Left ventricle myocardium inferior (tissue), 1 donor: Measurements from ENCODE around the gene HEXIM1. TPM values are rescaled to one million over a fixed set of nuclear protein-coding genes. Genes with fewer than 3 reads are reported as not detected.

Experiments
- DNase-seq: peaks from one replicate; pipeline ENCODE4 v3.0.0-alpha.2; 2020
- H3K27ac ChIP-seq: fragments of 200-600 bp; replicated peaks from 2 replicates; pipeline ENCODE4 v1.8.0; 2021
- H3K27me3 ChIP-seq: fragments of 200-600 bp; 2 replicates; pipeline ENCODE4 v1.8.0; 2021; ENCODE audit warnings: low read depth
- H3K36me3 ChIP-seq: fragments of 200-600 bp; 2 replicates; pipeline ENCODE4 v1.8.0; 2021
- H3K4me1 ChIP-seq: fragments of 200-600 bp; 2 replicates; pipeline ENCODE4 v1.8.0; 2021
- H3K4me3 ChIP-seq: fragments of 200-600 bp; 2 replicates; pipeline ENCODE4 v1.8.0; 2021; ENCODE audit warnings: mild to moderate bottlenecking, moderate library complexity
- H3K9me3 ChIP-seq: fragments of 200-600 bp; replicated peaks from 2 replicates; pipeline ENCODE4 v1.8.0; 2021
- intact Hi-C: fragments of 100-400 bp; cut with micrococcal nuclease; formaldehyde crosslinking; loops from one replicate; pipeline ENCODE4 v1.11.0; 2022
- total RNA-seq: library from RNA; stranded (reverse); fragmentation: NEBNext Ultra II Directional; extraction: Animal tissue kit (Norgen Biotek cat#: 25700); gene quantifications from one replicate; pipeline ENCODE4 v1.2.1, GENCODE V29; 2021
- TF ChIP-seq, protein P1 (sequence below): fragments of 200-600 bp; IDR thresholded peaks from 2 replicates; pipeline ENCODE4 v1.8.0; 2021; ENCODE audit warnings: antibody characterized with exemption, mild to moderate bottlenecking, borderline replicate concordance
- donor health status: DM: no; HTN: yes; CAD: no; lungs with severe emphysema.

The HEXIM1 gene
- total RNA-seq, 1 donor from 2014 or later: 28.8 TPM

DNA sequence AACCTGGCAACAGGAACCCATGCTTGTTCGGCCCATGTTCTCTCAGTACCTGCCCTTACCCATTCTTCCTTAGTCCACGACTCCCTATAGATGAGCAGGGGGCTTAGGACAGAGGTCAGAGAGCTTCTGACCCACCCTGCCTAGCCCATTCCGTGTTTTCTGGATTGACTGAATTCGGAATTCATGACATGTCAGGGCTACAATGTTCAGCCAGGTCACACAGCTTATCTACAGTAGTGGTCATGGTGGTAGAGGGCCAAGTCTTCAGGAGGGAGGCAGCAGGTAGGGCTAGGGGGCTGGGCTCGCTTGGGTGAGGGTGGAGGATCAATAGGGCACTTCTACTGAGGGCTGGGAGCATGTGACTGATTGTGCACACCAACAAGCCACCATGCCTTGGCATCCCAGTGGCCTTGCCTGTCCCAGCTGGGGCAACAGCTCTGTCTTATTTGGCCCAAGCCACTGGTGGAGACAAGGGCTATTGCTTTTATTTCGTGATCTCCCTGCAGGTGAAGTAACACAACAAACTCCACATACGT is 16.5 kb downstream of the HEXIM1 start:
- intact Hi-C loops: no loop called here
- Histone ChIP-seq H3K27ac (no peak overlapping the region), H3K4me3 (no peak overlapping the region), H3K9me3 (no peaks in the 10 kb centered on the region), H3K36me3 (no peaks in the 10 kb centered on the region), H3K4me1 (peaks cover 26% of the 10 kb centered on the region), H3K27me3 (no peaks in the 10 kb centered on the region)
- no peak for DNase-seq
- TF ChIP-seq, protein P1, sequence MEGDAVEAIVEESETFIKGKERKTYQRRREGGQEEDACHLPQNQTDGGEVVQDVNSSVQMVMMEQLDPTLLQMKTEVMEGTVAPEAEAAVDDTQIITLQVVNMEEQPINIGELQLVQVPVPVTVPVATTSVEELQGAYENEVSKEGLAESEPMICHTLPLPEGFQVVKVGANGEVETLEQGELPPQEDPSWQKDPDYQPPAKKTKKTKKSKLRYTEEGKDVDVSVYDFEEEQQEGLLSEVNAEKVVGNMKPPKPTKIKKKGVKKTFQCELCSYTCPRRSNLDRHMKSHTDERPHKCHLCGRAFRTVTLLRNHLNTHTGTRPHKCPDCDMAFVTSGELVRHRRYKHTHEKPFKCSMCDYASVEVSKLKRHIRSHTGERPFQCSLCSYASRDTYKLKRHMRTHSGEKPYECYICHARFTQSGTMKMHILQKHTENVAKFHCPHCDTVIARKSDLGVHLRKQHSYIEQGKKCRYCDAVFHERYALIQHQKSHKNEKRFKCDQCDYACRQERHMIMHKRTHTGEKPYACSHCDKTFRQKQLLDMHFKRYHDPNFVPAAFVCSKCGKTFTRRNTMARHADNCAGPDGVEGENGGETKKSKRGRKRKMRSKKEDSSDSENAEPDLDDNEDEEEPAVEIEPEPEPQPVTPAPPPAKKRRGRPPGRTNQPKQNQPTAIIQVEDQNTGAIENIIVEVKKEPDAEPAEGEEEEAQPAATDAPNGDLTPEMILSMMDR: no peak

DNA sequence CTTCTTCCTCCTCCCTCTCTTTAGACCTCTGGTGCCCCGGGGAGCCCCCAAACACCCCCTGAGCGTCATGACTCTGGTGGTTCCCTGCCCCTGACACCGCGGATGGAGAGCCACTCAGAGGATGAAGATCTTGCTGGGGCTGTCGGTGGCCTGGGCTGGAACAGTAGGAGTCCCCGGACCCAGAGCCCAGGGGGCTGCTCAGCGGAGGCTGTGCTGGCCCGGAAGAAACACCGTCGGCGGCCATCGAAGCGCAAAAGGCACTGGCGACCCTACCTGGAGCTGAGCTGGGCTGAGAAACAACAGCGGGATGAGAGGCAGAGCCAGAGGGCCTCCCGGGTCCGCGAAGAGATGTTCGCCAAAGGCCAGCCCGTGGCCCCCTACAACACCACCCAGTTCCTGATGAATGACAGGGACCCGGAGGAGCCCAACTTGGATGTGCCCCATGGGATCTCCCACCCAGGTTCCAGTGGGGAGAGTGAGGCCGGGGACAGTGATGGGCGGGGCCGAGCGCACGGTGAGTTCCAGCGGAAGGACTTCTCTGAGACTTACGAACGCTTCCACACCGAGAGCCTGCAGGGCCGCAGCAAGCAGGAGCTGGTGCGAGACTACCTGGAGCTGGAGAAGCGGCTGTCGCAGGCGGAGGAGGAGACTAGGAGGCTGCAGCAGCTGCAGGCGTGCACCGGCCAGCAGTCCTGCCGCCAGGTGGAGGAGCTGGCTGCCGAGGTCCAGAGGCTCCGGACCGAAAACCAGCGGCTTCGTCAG is 20.9 kb downstream of the HEXIM1 start:
- no peaks in the 10 kb centered on the region for H3K36me3 ChIP-seq
- H3K27ac ChIP-seq: no peak overlapping the region
- intact Hi-C loops: no loop called here
- no peak overlapping the region for H3K4me3 ChIP-seq
- no peaks in the 10 kb centered on the region for H3K27me3 ChIP-seq
- DNase-seq: no peak
- H3K9me3 ChIP-seq: no peaks in the 10 kb centered on the region
- peaks cover 34% of the 10 kb centered on the region for H3K4me1 ChIP-seq
- TF ChIP-seq, protein P1: no peak

DNA sequence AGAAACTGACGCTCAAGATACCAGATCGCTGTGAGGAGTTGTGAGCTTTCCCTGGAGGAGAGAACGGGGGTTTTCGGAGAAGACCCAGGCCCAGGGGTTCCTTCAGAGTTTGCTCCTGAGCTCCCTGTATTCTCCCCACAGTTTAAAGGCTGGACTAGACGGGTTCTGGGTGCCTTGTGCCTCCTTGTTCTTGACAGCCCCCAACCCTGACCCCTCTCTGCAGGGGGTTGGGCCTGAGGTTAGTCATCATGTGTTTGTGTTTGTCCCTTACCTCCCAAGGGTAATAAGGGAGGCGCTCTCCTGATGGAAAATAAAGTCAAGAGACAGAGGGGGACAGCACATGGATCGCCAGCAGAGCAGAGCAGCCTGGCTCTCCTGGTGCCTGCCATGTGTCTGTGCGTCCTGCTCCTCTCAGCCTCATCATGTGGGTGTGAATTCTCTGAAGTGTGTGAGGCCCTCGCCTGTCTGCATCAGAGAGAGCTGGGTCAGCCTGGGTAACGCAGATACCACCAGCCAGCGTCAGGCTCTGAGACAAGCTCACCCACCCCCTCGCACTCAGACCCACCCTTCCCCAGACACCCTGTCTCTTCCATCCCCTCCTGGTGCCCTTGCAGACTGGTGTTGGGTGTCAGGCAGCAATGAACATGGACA is 22.1 kb downstream of the HEXIM1 start:
- Histone ChIP-seq H3K27me3 (no peaks in the 10 kb centered on the region), H3K27ac (peak overlapping the region; percentile 84), H3K36me3 (no peaks in the 10 kb centered on the region), H3K9me3 (no peaks in the 10 kb centered on the region), H3K4me3 (no peak overlapping the region), H3K4me1 (peaks cover 34% of the 10 kb centered on the region)
- no peak for DNase-seq
- intact Hi-C loops: no loop called here
- TF ChIP-seq, protein P1: no peak

DNA sequence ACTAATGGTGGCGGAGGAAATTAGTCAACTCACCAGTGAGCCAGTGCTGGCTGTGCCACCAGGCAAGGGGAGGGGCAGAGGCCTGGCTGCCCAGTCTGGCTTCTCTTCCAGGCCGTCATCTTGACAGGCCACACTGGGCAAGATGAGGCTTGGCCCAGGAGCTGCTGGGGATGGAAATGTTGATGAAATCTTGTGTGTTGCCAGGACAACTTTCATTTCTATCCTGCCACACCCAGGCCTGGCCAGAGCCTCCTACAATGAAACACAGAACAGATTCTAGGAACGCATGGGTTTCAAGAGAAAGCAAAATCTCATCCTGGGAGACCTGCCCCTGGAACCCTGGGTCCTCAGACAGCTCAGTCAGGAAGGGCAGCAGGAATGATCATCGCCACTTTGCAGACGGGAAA is 22.7 kb downstream of the HEXIM1 start:
- TF ChIP-seq, protein P1: no peak
- no peaks in the 10 kb centered on the region for H3K27me3 ChIP-seq
- H3K4me1 ChIP-seq: peaks cover 34% of the 10 kb centered on the region
- H3K9me3 ChIP-seq: no peaks in the 10 kb centered on the region
- H3K27ac ChIP-seq: peak overlapping the region; percentile 84
- intact Hi-C loops: no loop called here
- H3K4me3 ChIP-seq: peak overlapping the region; percentile 56
- peak; percentile 54 for DNase-seq
- H3K36me3 ChIP-seq: no peaks in the 10 kb centered on the region

DNA sequence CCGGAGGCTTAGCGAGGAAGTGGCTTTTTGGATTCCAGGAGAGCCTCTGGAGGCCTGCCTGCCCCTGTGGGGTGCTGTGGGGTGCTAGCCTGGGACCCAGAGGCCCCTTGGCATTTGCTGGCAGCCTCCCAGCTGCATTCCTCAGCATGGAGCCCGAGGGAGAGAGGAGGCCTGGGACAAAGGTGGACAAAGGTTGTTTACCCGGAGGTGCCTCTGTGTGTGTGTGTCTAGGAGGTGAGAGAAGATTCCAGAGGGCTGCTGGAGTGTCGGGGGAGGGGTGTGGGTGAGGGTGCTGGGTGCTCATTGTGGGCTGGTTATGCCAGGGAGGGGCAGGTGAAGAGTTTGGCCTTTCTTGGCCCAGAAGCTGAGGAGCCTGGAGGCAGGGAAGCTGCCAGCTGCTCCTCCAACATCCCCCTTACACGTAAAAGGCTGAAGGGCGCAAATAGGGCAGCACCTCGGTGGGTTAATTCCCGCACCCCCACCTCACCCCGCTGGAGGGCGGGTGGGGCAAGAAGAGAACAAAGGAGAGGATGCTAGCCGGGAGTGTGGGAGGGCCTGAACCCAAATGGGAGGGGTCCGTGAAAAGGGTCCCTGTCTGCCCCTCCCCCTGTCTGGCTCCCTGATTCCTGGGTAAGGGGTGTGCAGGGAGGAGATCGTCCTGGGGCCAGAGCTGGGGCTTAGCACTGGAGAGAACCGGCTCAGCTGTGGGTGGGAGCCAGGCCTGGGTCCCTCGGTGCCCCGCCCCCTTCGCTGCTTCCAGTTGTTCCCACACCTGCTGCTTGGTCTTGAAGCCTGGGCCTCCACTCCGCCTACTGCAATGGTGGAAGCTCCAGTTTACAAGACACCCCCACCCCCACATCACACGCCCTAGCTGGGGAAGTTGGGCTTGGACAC is 23.3 kb downstream of the HEXIM1 start:
- DNase-seq: no peak
- H3K27ac ChIP-seq: peak overlapping the region; percentile 84
- intact Hi-C loops: no loop called here
- no peaks in the 10 kb centered on the region for H3K36me3 ChIP-seq
- peak overlapping the region; percentile 56 for H3K4me3 ChIP-seq
- TF ChIP-seq, protein P1: no peak
- H3K4me1 ChIP-seq: peaks cover 34% of the 10 kb centered on the region
- H3K9me3 ChIP-seq: no peaks in the 10 kb centered on the region
- no peaks in the 10 kb centered on the region for H3K27me3 ChIP-seq
